ENCODE data around the gene ZNF541.

DNA sequence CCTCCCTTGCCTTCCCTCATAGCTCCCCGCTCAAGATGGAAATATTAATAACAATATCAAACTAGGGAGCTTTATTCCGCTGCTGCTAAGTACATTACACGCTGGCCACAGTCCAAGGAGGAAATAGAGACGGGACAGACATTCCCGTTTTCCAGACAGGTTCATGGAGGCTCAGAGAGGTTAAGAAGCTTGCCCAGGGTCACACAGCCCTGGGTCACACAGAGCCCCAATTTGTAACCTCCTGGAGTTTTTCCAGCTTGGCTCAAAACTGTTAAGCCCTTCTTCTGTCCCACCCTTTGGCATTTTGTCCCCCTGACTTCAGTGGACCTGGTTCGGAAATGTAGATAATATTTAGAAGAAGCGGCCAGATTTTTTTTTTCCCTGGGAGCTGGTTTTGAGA, 38.0 kb upstream of the ZNF541 start:
- TF ChIP-seq POLR2A (IDR thresholded peaks at IDR 0.05; ENCODE audit: low read depth, low read length) (no peak), TAF1 (IDR thresholded peaks at IDR 0.05; ENCODE audit: borderline replicate concordance, low read depth, low read length) (no peak)

Measured in GM12892 (cell line).